HL-60 (cell line): ENCODE data around the gene SLC25A26.

ENCODE experiments used
- DNase-seq, 2 experiments: peaks; one replicate each; pipeline ENCODE4 v3.0.0-alpha.2; 2010 to 2020; ENCODE audit warnings: low read depth in 1 of 2, low spot score in 1 of 2
- H3K27ac ChIP-seq: fragments of 250-450 bp; sonication (Bioruptor Pico); replicated peaks from 2 replicates; pipeline ENCODE4 v1.5.1; 2020; ENCODE audit warnings: mild to moderate bottlenecking, moderate library complexity
- H3K27me3 ChIP-seq: fragments of 250-450 bp; sonication (Bioruptor Pico); 2 replicates; pipeline ENCODE4 v1.5.1; 2021; ENCODE audit warnings: mild to moderate bottlenecking, moderate library complexity; ENCODE audit not compliant: insufficient read depth, poor library complexity, severe bottlenecking
- H3K4me3 ChIP-seq: replicated peaks from 2 replicates; pipeline ENCODE4 v1.5.1; 2011; ENCODE audit warnings: mild to moderate bottlenecking, control low read depth, low read length; ENCODE audit not compliant: insufficient read depth
- CTCF ChIP-seq: IDR thresholded peaks from one replicate; pipeline ENCODE4 v1.5.1; 2011; ENCODE audit warnings: low read length, control low read depth, inconsistent platforms; ENCODE audit not compliant: insufficient read depth
- GABPA ChIP-seq: IDR thresholded peaks from 2 replicates; pipeline ENCODE4 v1.6.1; 2012; ENCODE audit warnings: low read depth
- POLR2AphosphoS5 ChIP-seq: IDR thresholded peaks from 2 replicates; pipeline ENCODE4 v1.6.1; 2012; ENCODE audit warnings: low read depth
- REST ChIP-seq: IDR thresholded peaks from 2 replicates; pipeline ENCODE4 v1.6.1; 2012; ENCODE audit warnings: low read depth; ENCODE audit not compliant: insufficient replicate concordance
- SPI1 ChIP-seq: IDR thresholded peaks from 2 replicates; pipeline ENCODE4 v1.6.1; 2012; ENCODE audit warnings: low read depth, mild to moderate bottlenecking, borderline replicate concordance

The SLC25A26 gene

DNA sequence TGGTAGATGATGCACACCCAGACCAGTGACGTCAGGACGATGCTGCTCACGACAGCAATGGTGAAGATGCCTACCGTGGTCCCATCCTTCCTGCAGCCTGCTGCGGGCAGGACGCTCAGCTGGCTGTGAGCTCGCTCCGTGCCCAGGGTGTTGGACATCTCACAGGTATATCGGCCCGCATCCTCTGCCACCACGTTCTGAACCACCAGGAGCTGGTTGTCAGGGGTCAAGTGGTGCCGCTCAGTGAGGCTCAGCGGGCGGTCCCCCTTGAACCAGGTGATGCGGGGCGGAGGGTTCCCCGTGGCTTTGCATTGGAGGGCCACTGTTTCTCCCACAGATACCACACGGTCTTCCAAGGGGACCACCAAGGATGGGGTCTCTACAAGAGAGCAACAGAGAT lies 162.2 kb downstream of the SLC25A26 start:
- Histone ChIP-seq H3K27ac (no peak overlapping the region), H3K27me3 (no peaks in the 10 kb centered on the region), H3K4me3 (no peak overlapping the region)
- no peak for TF ChIP-seq POLR2AphosphoS5
- no peak for TF ChIP-seq CTCF
- no peak for TF ChIP-seq REST
- no peak for TF ChIP-seq SPI1
- TF ChIP-seq GABPA, result no peak
- DNase-seq, result no peak

DNA sequence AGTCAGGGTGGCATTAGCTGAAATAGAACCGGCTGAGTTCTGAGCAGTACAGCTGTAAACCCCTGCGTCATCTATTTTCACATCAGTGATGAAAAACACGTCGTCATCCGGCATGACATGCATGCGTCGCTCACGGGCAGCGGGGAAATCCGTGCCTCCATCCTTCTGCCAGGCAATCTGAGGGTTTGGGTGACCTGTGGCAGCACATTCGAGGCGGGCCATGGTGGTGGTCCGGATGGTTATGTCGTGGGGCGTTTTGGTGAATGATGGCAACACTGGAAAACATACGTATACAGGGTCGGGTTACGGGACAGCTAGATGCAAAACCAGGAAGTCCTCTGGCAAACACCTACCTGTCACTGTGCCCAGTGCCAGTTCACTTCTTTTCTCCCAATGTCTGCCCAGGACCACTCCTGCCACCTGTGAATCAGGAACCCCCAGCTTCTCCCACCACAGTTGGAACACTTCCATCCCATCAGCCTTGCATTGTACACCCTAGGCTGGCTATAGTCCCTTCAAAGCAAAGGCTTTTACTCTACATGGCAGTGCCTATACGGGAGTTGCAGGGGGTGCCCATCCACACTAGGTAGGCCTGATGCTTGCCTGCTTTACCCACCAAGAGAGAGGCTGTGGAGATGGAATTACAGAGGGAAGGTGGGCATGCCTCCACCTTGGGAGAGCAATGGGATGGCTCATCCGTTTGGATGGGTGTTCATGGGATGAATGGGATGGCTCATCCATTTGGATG lies 163.4 kb downstream of the SLC25A26 start:
- no peak overlapping the region for H3K4me3 ChIP-seq
- H3K27ac ChIP-seq, result no peak overlapping the region
- TF ChIP-seq CTCF, result no peak
- TF ChIP-seq GABPA, result no peak
- TF ChIP-seq POLR2AphosphoS5, result no peak
- no peak for TF ChIP-seq REST
- TF ChIP-seq SPI1, result no peak
- no peaks in the 10 kb centered on the region for H3K27me3 ChIP-seq
- DNase-seq, result no peak

DNA sequence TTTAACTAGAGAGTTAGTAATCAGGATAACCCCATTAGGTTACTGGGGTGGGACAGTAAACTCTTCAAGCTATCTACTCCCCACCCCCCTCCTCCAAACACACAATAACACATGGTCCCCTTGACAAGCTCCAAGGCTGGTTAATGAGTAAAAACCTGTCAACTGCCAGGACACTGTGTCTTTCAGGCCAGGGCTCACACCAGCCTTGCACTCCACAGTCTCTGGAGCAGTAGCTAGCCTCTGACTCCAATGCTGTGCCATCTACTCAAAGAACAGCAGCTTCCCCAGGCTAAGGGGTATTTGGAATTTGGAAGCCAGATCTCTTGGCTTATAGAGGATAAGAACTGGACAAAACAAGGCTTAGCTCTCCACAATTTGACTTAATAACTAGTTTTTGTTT lies 164.3 kb downstream of the SLC25A26 start:
- H3K4me3 ChIP-seq, result no peak overlapping the region
- no peak for DNase-seq
- no peak overlapping the region for H3K27ac ChIP-seq
- no peak for TF ChIP-seq REST
- TF ChIP-seq CTCF, result no peak
- no peak for TF ChIP-seq SPI1
- TF ChIP-seq POLR2AphosphoS5, result no peak
- no peak for TF ChIP-seq GABPA
- H3K27me3 ChIP-seq, result no peaks in the 10 kb centered on the region
